Measurements from ENCODE around the gene AMIGO2. TPM values are rescaled to one million over a fixed set of nuclear protein-coding genes. Genes with fewer than 3 reads are reported as not detected.

The AMIGO2 gene
- total RNA-seq, 1 experiment from 2014 or later: 0.96 TPM

DNA sequence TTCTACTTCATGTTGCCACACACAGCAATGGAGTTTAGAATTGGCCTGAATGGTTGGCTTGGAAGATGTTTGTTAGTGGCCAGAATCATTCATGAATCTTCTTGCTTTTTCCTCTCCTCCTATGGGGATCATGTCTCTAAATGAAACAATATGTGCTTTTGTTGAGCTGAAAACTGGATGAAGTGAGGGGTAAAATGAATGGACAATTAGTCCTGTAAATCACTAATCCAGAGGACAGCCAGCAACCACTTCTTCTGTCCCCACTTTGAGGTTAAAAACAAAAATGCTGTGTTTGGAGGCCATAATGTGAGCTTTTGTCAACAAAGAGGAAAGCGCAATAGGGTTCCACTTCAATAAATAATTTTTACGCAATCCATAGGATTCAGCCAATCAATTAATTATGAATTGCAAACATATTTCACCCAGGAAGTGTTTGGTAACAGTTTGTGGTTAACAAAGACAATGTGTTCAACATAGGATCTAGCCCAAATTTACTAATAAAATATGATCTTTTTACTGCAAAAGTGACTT lies 30.3 kb upstream of the AMIGO2 start:
- ATAC-seq: no peak
- ChIA-PET RAD21 (ENCODE audit: low non-redundant PET in 1 of 2, low total read pairs in 2 of 2, uncharacterized antibody in 2 of 2, unreplicated experiment in 2 of 2) (no interaction called here), CTCF (no interaction called here), POLR2A (no interaction called here)
- TF ChIP-seq POLR2AphosphoS5 (IDR thresholded peaks at IDR 0.05; ENCODE audit: low read depth, low read length) (no peak), CBX3 (IDR thresholded peaks at IDR 0.05; ENCODE audit: low read depth) (no peak), ZFX (IDR thresholded peaks at IDR 0.05) (no peak), CTCF (IDR thresholded peaks at IDR 0.05 in 2 of 3, conservative IDR thresholded peaks at IDR 0.05 in 1 of 3; ENCODE audit: borderline replicate concordance in 1 of 3, insufficient read depth in 1 of 3, low read depth in 2 of 3, low read length in 2 of 3) (no peak)
- no peaks in the 10 kb centered on the region for H3K27me3 ChIP-seq (ENCODE audit: insufficient read depth, low read length)
- no peaks in the 10 kb centered on the region for H3K79me2 ChIP-seq (ENCODE audit: insufficient read depth, low read length)
- no peak for DNase-seq (ENCODE audit: low read depth, low spot score)
- H3K36me3 ChIP-seq (ENCODE audit: control insufficient read depth in 1 of 2, insufficient read depth in 2 of 2, low read length in 2 of 2): no peaks in the 10 kb centered on the region
- intact Hi-C loops (cut with micrococcal nuclease): no loop called here
- no peak overlapping the region for H3K9ac ChIP-seq (ENCODE audit: low read length)
- no peak overlapping the region for H3K4me3 ChIP-seq (replicated peaks in 1 of 2; ENCODE audit: low read depth in 1 of 2, low read length in 2 of 2)
- no peak overlapping the region for H3K27ac ChIP-seq (ENCODE audit: low read depth, low read length)
- no TSS peak for BruUV-seq (replicated peaks)
- no peaks in the 10 kb centered on the region for H3K9me2 ChIP-seq (ENCODE audit: insufficient read depth)
- H3K9me3 ChIP-seq (ENCODE audit: control insufficient read depth in 1 of 2, insufficient read depth in 1 of 2, low read depth in 1 of 2, low read length in 2 of 2): no peaks in the 10 kb centered on the region
- no peak overlapping the region for H3K4me2 ChIP-seq (ENCODE audit: low read length)
- no peaks in the 10 kb centered on the region for H4K20me1 ChIP-seq (ENCODE audit: insufficient read depth)
- H3K4me1 ChIP-seq (ENCODE audit: control insufficient read depth in 1 of 2, insufficient read depth in 2 of 2, low read length in 2 of 2): no peaks in the 10 kb centered on the region
- H2AFZ ChIP-seq (ENCODE audit: low read depth, low read length, poor library complexity, severe bottlenecking): no peak overlapping the region

DNA sequence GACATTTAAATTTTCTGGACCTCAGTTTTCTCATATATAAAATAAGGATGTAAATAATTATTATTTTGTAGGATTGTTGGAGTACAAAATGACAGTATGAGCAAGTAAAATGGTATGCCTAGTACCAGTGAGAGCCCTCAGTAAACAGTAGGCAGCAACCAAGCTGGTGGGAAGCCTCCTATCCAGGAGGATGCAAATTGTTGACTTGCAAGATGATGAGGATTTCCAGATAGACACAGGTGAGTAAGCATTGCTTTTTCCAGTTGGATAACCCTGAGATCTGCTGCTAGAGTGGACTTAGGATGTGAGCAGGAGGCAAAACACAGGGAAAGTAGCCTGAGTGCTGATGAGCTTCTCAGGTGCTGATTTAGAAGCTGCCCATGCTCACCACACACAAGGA lies 28.2 kb upstream of the AMIGO2 start:
- POLR2A ChIA-PET: no interaction called here
- no peak overlapping the region for H3K4me2 ChIP-seq (ENCODE audit: low read length)
- no peaks in the 10 kb centered on the region for H3K36me3 ChIP-seq (ENCODE audit: control insufficient read depth in 1 of 2, insufficient read depth in 2 of 2, low read length in 2 of 2)
- CTCF ChIA-PET: no interaction called here
- H3K9me3 ChIP-seq (ENCODE audit: control insufficient read depth in 1 of 2, insufficient read depth in 1 of 2, low read depth in 1 of 2, low read length in 2 of 2): no peaks in the 10 kb centered on the region
- no peak for DNase-seq (ENCODE audit: low read depth, low spot score)
- no TSS peak for BruUV-seq (replicated peaks)
- no peak for TF ChIP-seq SP1 (IDR thresholded peaks at IDR 0.05; ENCODE audit: low read depth)
- no peaks in the 10 kb centered on the region for H3K9me2 ChIP-seq (ENCODE audit: insufficient read depth)
- intact Hi-C loops (cut with micrococcal nuclease): no loop called here
- H3K27me3 ChIP-seq (ENCODE audit: insufficient read depth, low read length): no peaks in the 10 kb centered on the region
- no peaks in the 10 kb centered on the region for H4K20me1 ChIP-seq (ENCODE audit: insufficient read depth)
- RAD21 ChIA-PET (ENCODE audit: low non-redundant PET in 1 of 2, low total read pairs in 2 of 2, uncharacterized antibody in 2 of 2, unreplicated experiment in 2 of 2): no interaction called here
- no peak overlapping the region for H3K9ac ChIP-seq (ENCODE audit: low read length)
- H3K4me3 ChIP-seq (replicated peaks in 1 of 2; ENCODE audit: low read depth in 1 of 2, low read length in 2 of 2): no peak overlapping the region
- no peaks in the 10 kb centered on the region for H3K79me2 ChIP-seq (ENCODE audit: insufficient read depth, low read length)
- no peak for ATAC-seq
- H2AFZ ChIP-seq (ENCODE audit: low read depth, low read length, poor library complexity, severe bottlenecking): no peak overlapping the region
- no peak overlapping the region for H3K27ac ChIP-seq (ENCODE audit: low read depth, low read length)
- no peaks in the 10 kb centered on the region for H3K4me1 ChIP-seq (ENCODE audit: control insufficient read depth in 1 of 2, insufficient read depth in 2 of 2, low read length in 2 of 2)
